ENCODE measurements around the gene SSRP1.

The SSRP1 gene

GRCh38 chr11:57303280-57303989, 32.3 kb downstream of the SSRP1 start:
- Histone ChIP-seq H3K4me1 (ENCODE audit: control insufficient read depth, low read length) (no peaks in the 10 kb centered on the region), H3K9me3 (ENCODE audit: control insufficient read depth, insufficient read depth, low read length) (no peaks in the 10 kb centered on the region), H4K20me1 (ENCODE audit: control insufficient read depth, insufficient read depth, low read depth, low read length) (no peaks in the 10 kb centered on the region), H3K9me2 (replicated peaks; ENCODE audit: control insufficient read depth, low read length) (no peaks in the 10 kb centered on the region), H3K79me2 (ENCODE audit: control insufficient read depth, low read length) (no peaks in the 10 kb centered on the region), H3K27me3 (ENCODE audit: control insufficient read depth, low read length) (no peaks in the 10 kb centered on the region), H3K4me3 (ENCODE audit: low read length) (no peak overlapping the region), H3K36me3 (ENCODE audit: control insufficient read depth, low read length) (no peaks in the 10 kb centered on the region), H3K27ac (ENCODE audit: low read depth, low read length) (no peak overlapping the region), H3F3A (ENCODE audit: control insufficient read depth, insufficient read depth) (no peaks in the 10 kb centered on the region), H3K4me2 (ENCODE audit: low read length) (no peak overlapping the region)
- TF ChIP-seq CTCF (IDR thresholded peaks at IDR 0.05; ENCODE audit: low read depth, low read length, poor library complexity, severe bottlenecking) = no peak
- TF ChIP-seq EZH2phosphoT487 (IDR thresholded peaks at IDR 0.05; ENCODE audit: borderline replicate concordance, low read length) = no peak

- Histone ChIP-seq H3K9me2 (replicated peaks; ENCODE audit: control insufficient read depth, low read length) (no peaks in the 10 kb centered on the region), H3K27ac (ENCODE audit: low read depth, low read length) (no peak overlapping the region), H3K27me3 (ENCODE audit: control insufficient read depth, low read length) (no peaks in the 10 kb centered on the region), H3K4me2 (ENCODE audit: low read length) (no peak overlapping the region), H3K79me2 (ENCODE audit: control insufficient read depth, low read length) (no peaks in the 10 kb centered on the region), H3K9me3 (ENCODE audit: control insufficient read depth, insufficient read depth, low read length) (no peaks in the 10 kb centered on the region), H3K4me1 (ENCODE audit: control insufficient read depth, low read length) (no peaks in the 10 kb centered on the region), H3F3A (ENCODE audit: control insufficient read depth, insufficient read depth) (no peaks in the 10 kb centered on the region), H4K20me1 (ENCODE audit: control insufficient read depth, insufficient read depth, low read depth, low read length) (no peaks in the 10 kb centered on the region), H3K4me3 (ENCODE audit: low read length) (no peak overlapping the region), H3K36me3 (ENCODE audit: control insufficient read depth, low read length) (no peaks in the 10 kb centered on the region)
- no peak for TF ChIP-seq CTCF (IDR thresholded peaks at IDR 0.05; ENCODE audit: low read depth, low read length, poor library complexity, severe bottlenecking)
- TF ChIP-seq EZH2phosphoT487 (IDR thresholded peaks at IDR 0.05; ENCODE audit: borderline replicate concordance, low read length) = no peak
Measured at GRCh38 chr11:57302489-57302888, 33.2 kb downstream of the SSRP1 start.

GRCh38 chr11:57301711-57302423, 33.8 kb downstream of the SSRP1 start:
- H3K27me3 ChIP-seq (ENCODE audit: control insufficient read depth, low read length) = no peaks in the 10 kb centered on the region
- no peaks in the 10 kb centered on the region for H3K79me2 ChIP-seq (ENCODE audit: control insufficient read depth, low read length)
- H3K4me1 ChIP-seq (ENCODE audit: control insufficient read depth, low read length) = no peaks in the 10 kb centered on the region
- H3K27ac ChIP-seq (ENCODE audit: low read depth, low read length) = no peak overlapping the region
- H3K36me3 ChIP-seq (ENCODE audit: control insufficient read depth, low read length) = no peaks in the 10 kb centered on the region
- TF ChIP-seq EZH2phosphoT487 (IDR thresholded peaks at IDR 0.05; ENCODE audit: borderline replicate concordance, low read length) (no peak), CTCF (IDR thresholded peaks at IDR 0.05; ENCODE audit: low read depth, low read length, poor library complexity, severe bottlenecking) (no peak)
- no peaks in the 10 kb centered on the region for H3K9me3 ChIP-seq (ENCODE audit: control insufficient read depth, insufficient read depth, low read length)
- H4K20me1 ChIP-seq (ENCODE audit: control insufficient read depth, insufficient read depth, low read depth, low read length) = no peaks in the 10 kb centered on the region
- H3K9me2 ChIP-seq (replicated peaks; ENCODE audit: control insufficient read depth, low read length) = no peaks in the 10 kb centered on the region
- H3F3A ChIP-seq (ENCODE audit: control insufficient read depth, insufficient read depth) = no peaks in the 10 kb centered on the region
- H3K4me3 ChIP-seq (ENCODE audit: low read length) = no peak overlapping the region
- H3K4me2 ChIP-seq (ENCODE audit: low read length) = no peak overlapping the region

Data from DOHH2 (cell line).